NOMO-1 treated with dmso at 0.1 percent for 144 hours (cell line): ENCODE measurements around the gene FGFR4.
A peak's percentile ranks its signal among the peaks of the same experiment; 100 is the strongest.
"Not testable (repeated sequence)": the region's sequence is repeated elsewhere in the genome, so short reads cannot be mapped to it uniquely, and the experiment has no call there.

Source experiments
- DNase-seq: peaks from one replicate; lab custom pipeline; 2025; ENCODE audit not compliant: unreplicated experiment; lab: John Stamatoyannopoulos, UW

The FGFR4 gene

GRCh38 chr5:177086654-177087397 is at the start of gene FGFR4:
Gene FGFR4 (plus strand): TSS chr5:177086915. CDS start chr5:177089603, 2,688 bp downstream.
- DNase-seq, result peak; percentile 57

DNA sequence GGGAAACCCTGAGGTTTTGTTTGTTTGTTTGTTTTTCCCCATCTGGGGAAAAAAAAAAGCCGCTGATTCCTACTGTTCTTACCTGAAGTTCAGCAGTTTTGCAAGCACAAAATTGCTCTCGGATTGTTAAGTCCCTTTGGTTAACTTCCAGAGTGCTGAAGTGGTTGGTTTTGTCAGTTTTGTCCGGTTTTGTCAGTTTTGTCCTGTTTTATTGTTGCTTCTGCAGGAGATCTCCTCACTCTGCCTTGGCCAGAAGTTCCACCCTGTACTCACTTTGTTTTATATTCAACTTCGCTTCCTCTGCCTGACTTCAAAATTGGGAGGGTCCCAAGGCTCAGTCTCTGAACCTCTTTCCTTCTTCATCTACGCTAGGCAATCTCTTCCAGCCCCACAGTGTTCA is 49.8 kb upstream of the FGFR4 start:
- no peak for DNase-seq

- no peak for DNase-seq
These were observed 45.8 kb upstream of the FGFR4 start for GRCh38 chr5:177040814-177041420.

DNA sequence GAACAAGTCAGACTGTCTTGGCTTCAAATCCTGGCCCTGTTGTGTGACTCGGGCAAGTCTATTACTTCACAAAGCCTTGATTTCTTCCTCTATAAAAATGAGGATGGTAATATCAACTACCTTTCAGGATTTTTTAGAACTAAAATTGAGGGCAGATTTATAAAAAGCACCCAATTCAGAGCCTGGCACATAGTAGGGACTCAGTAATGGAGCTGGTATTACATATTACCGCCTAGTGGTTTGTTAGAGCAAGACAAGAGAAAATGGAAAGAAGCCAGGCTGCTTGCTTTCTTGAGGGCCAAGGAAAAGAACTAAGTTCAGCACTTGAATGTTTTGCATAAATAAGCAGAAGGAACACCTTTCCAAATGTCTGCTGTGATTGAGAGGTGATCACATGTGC is 44.8 kb upstream of the FGFR4 start:
- DNase-seq, result no peak

GRCh38 chr5:177043114-177043513 is 43.6 kb upstream of the FGFR4 start:
- DNase-seq, result no peak

DNA sequence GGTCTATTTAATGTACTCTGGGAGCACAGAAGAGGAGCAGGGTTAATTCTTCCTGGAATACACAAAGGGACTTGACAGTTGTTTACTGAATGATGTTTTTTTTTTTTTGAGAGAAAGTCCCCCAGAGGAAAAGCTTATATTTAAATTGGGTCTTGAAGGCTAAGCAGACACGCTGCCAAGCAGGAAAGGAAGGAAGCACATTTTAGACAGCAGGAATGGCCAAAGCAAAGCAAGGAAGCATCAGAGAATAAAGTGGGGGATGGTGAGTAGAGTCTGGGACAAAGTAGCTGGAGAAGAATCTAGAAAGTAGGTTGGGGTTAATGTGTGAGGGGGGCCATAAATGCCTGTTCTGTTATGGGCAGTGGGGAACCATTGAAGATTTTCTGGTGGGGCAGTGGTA is 42.8 kb upstream of the FGFR4 start:
- no peak for DNase-seq

- no peak for DNase-seq
These were observed 42.1 kb upstream of the FGFR4 start for GRCh38 chr5:177044641-177045040.

GRCh38 chr5:177045631-177046030 is 41.1 kb upstream of the FGFR4 start:
- DNase-seq, result no peak

- not testable (repeated sequence) for DNase-seq
These were observed 38.2 kb upstream of the FGFR4 start for GRCh38 chr5:177048531-177048930.

- no peak for DNase-seq
These were observed 37.4 kb upstream of the FGFR4 start for GRCh38 chr5:177049285-177049684.

- DNase-seq, result no peak
These were observed 22.0 kb upstream of the FGFR4 start for GRCh38 chr5:177064500-177065277.

- DNase-seq, result no peak
These were observed 21.2 kb upstream of the FGFR4 start for GRCh38 chr5:177065491-177065890.

GRCh38 chr5:177066224-177066623 is 20.5 kb upstream of the FGFR4 start:
- DNase-seq, result no peak

- DNase-seq, result no peak
These were observed 19.2 kb upstream of the FGFR4 start for GRCh38 chr5:177067503-177067902.

DNA sequence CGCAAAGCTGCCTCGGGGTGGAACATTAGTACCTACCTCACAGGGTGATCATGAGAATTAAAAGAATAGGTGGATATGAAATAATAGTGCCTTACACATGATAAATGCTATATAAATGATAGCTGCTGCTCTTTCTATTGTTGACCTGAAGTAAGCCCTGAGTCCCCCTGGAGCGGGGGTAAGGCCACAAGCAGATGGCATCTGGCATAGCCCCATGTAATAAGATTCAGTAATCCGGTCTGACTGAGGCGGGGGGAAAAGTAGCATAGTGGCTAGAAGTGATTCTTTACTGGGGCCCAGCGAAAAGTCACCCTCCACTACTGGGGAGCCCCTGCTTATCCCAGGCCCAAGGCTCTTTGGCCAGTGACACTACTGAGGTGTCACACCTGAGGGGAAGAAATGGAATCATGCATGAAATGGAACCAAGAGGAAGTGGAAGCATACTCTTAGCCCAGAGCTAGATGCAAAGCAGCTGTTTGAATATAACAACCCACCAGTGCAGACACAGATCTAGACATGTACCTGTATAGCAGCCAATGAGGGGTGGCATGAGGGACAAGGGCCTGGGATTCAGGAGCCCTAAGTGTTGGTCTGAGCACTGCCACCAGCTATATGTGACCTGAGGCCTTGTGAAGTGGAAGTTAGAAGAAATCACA is 16.1 kb upstream of the FGFR4 start:
- no peak for DNase-seq

DNA sequence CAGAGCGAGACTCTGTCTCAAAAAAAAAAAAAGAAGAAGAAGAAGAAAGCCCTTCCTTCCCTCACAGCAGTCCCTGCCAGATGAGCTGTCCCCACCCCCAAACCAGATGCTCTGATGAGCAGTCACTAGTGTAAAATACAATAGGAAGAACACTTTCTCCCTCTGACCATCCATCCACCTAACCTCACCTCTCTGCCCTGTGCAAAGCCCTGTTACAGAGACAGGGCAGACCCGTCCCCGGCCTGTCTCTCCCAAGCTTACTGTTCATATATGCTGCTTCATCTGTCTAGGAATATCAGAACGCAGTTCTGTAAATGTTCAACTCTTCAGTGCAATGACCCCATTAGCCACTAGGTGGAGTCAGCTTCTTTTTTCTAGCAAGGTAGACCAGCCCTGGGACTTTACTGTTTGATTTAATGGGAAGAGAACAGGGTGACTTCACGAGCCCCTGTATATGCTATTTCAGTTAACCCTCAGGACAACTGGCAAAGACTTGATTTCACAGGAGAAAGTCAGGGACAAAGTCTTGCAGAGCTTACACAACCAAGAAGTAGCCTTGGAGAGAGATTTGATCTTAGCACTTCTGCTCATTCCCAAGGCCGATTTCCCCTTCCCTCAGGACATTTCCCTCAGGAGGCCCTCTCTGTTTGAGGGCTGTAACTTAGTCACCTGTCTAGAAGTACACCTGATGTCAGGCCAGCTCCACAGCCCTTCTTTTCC is 14.9 kb upstream of the FGFR4 start:
- DNase-seq, result peak; percentile 11

DNA sequence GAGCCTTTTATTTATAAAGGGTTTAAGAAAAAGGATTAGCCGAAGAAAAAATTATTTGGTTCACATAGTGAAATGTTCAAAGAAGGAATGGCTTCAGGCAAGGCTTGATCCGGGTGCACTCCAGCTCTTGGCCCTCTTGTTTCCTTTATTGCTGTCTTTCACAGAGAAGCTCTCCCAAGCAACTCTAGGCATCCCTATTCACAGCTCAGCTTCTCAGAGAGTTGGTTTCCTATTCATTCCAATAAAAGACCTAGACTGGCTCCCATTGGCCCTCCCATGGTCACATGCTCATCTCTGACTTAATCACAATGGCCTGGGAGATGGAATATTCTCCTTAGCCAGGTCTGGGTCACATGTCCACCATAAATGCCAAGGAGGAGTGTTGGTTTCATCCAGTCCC is 9.4 kb upstream of the FGFR4 start:
- no peak for DNase-seq

- DNase-seq, result no peak
These were observed 7.1 kb upstream of the FGFR4 start for GRCh38 chr5:177079606-177080005.

GRCh38 chr5:177080265-177080664 is 6.5 kb upstream of the FGFR4 start:
- no peak for DNase-seq

GRCh38 chr5:177081859-177082258 is 4.9 kb upstream of the FGFR4 start:
- DNase-seq, result no peak

GRCh38 chr5:177083357-177083756 is 3.4 kb upstream of the FGFR4 start:
- DNase-seq, result no peak
